Astrocyte (in vitro differentiated cells and primary cell): ENCODE results near the gene PLCG2. TPM values are rescaled to one million over a fixed set of nuclear protein-coding genes. Genes with fewer than 3 reads are reported as not detected.
"Not testable (repeated sequence)": the region's sequence is repeated elsewhere in the genome, so short reads cannot be mapped to it uniquely, and the experiment has no call there.

Source experiments
- DNase-seq: peaks from one replicate; pipeline ENCODE4 v3.0.0-alpha.2; 2010; ENCODE audit warnings: low read depth
- FAIRE-seq: peaks from 2 replicates; lab custom pipeline; 2011; peaks lifted over from hg19 to GRCh38; lab: Jason Lieb, UNC
- H2AFZ ChIP-seq: 2 replicates; pipeline ENCODE4 v1.6.0; 2012; ENCODE audit warnings: low read depth, low read length, inconsistent platforms
- H3K27ac ChIP-seq: 2 replicates; pipeline ENCODE4 v1.5.1; 2011; ENCODE audit warnings: low read depth, low read length, inconsistent platforms
- H3K27me3 ChIP-seq: 2 replicates; pipeline ENCODE4 v1.6.0; 2011; ENCODE audit warnings: low read length, inconsistent platforms; ENCODE audit not compliant: insufficient read depth
- H3K36me3 ChIP-seq: 2 replicates; pipeline ENCODE4 v1.5.1; 2011; ENCODE audit warnings: low read length, inconsistent platforms; ENCODE audit not compliant: insufficient read depth
- H3K4me1 ChIP-seq: 2 replicates; pipeline ENCODE4 v1.5.1; 2011; ENCODE audit warnings: low read length, inconsistent platforms; ENCODE audit not compliant: insufficient read depth
- H3K4me2 ChIP-seq: 2 replicates; pipeline ENCODE4 v1.6.0; 2012; ENCODE audit warnings: low read length, inconsistent platforms
- H3K4me3 ChIP-seq: 2 replicates; pipeline ENCODE4 v1.5.1; 2011; ENCODE audit warnings: low read depth, mild to moderate bottlenecking, low read length, inconsistent platforms; ENCODE audit not compliant: insufficient read depth
- H3K79me2 ChIP-seq: 2 replicates; pipeline ENCODE4 v1.6.0; 2012; ENCODE audit warnings: mild to moderate bottlenecking, low read length, inconsistent platforms; ENCODE audit not compliant: insufficient read depth
- H3K9ac ChIP-seq: 2 replicates; pipeline ENCODE4 v1.6.0; 2012; ENCODE audit warnings: mild to moderate bottlenecking, low read length, inconsistent platforms
- H3K9me3 ChIP-seq: 2 replicates; pipeline ENCODE4 v1.5.1; 2012; ENCODE audit warnings: low read depth, mild to moderate bottlenecking, low read length, inconsistent platforms; ENCODE audit not compliant: insufficient read depth
- H4K20me1 ChIP-seq: 2 replicates; pipeline ENCODE4 v1.6.0; 2012; ENCODE audit warnings: low read length, inconsistent platforms; ENCODE audit not compliant: insufficient read depth
- H3K27ac Mint-ChIP-seq: one replicate; pipeline ENCODE4 v1.8.0; 2021; ENCODE audit warnings: mild to moderate bottlenecking, mixed read lengths; ENCODE audit not compliant: unreplicated experiment
- H3K27me3 Mint-ChIP-seq: one replicate; pipeline ENCODE4 v1.8.0; 2021; ENCODE audit warnings: low read depth, mixed read lengths; ENCODE audit not compliant: unreplicated experiment
- H3K36me3 Mint-ChIP-seq: one replicate; pipeline ENCODE4 v1.8.0; 2021; ENCODE audit warnings: low read depth, mixed read lengths; ENCODE audit not compliant: unreplicated experiment
- H3K4me1 Mint-ChIP-seq: one replicate; pipeline ENCODE4 v1.8.0; 2021; ENCODE audit warnings: low read depth, mixed read lengths; ENCODE audit not compliant: unreplicated experiment
- H3K4me3 Mint-ChIP-seq: one replicate; pipeline ENCODE4 v1.8.0; 2021; ENCODE audit warnings: mild to moderate bottlenecking, moderate library complexity, mixed read lengths; ENCODE audit not compliant: unreplicated experiment
- H3K9me3 Mint-ChIP-seq: one replicate; pipeline ENCODE4 v1.8.0; 2021; ENCODE audit warnings: mild to moderate bottlenecking, mixed read lengths; ENCODE audit not compliant: unreplicated experiment
- CTCF ChIP-seq: IDR thresholded peaks from 2 replicates; pipeline ENCODE4 v1.5.1; 2011; ENCODE audit warnings: low read depth, mild to moderate bottlenecking, inconsistent platforms, low read length, moderate library complexity; ENCODE audit not compliant: insufficient read depth
- EZH2 ChIP-seq: IDR thresholded peaks from 2 replicates; pipeline ENCODE4 v1.6.1; 2012; ENCODE audit warnings: mild to moderate bottlenecking, low read length, inconsistent platforms; ENCODE audit not compliant: insufficient read depth
- total RNA-seq: library from RNA; stranded (reverse); gene quantifications from 2 replicates; pipeline ENCODE4 v1.2.1, GENCODE V29; 2021

The PLCG2 gene
- total RNA-seq, 1 donor from 2014 or later = 3.1 TPM

- Histone ChIP-seq H3K9ac (no peak overlapping the region), H3K79me2 (no peaks in the 10 kb centered on the region), H3K36me3 (no peaks in the 10 kb centered on the region), H3K4me2 (no peak overlapping the region), H2AFZ (no peak overlapping the region), H4K20me1 (no peaks in the 10 kb centered on the region), H3K4me3 (no peak overlapping the region), H3K4me1 (no peaks in the 10 kb centered on the region), H3K27me3 (peaks cover 15% of the 10 kb centered on the region), H3K27ac (no peak overlapping the region), H3K9me3 (no peaks in the 10 kb centered on the region)
- TF ChIP-seq CTCF = no peak
- no peak for TF ChIP-seq EZH2
- FAIRE-seq (no peak), DNase-seq (no peak)
- Mint-ChIP-seq H3K36me3 (no peaks in the 10 kb centered on the region), H3K4me3 (no peak overlapping the region), H3K27ac (no peak overlapping the region), H3K4me1 (no peaks in the 10 kb centered on the region), H3K9me3 (no peaks in the 10 kb centered on the region), H3K27me3 (peaks cover 22% of the 10 kb centered on the region)
Measured at GRCh38 chr16:81876273-81876900, 97.3 kb downstream of the PLCG2 start.

- H3K36me3 Mint-ChIP-seq, H3K4me1 Mint-ChIP-seq, H3K4me3 ChIP-seq, H3K9me3 Mint-ChIP-seq, H3K36me3 ChIP-seq, H3K27ac ChIP-seq, H3K4me1 ChIP-seq, H3K27ac Mint-ChIP-seq, H3K4me2 ChIP-seq, H2AFZ ChIP-seq, DNase-seq, H3K9me3 ChIP-seq, FAIRE-seq, H3K79me2 ChIP-seq, H4K20me1 ChIP-seq, H3K4me3 Mint-ChIP-seq, H3K9ac ChIP-seq: not testable (repeated sequence)
- peaks cover 18% of the 10 kb centered on the region for H3K27me3 Mint-ChIP-seq
- peaks cover 13% of the 10 kb centered on the region for H3K27me3 ChIP-seq
Measured at GRCh38 chr16:81877490-81877889, 98.4 kb downstream of the PLCG2 start.

- Histone ChIP-seq H3K4me3 (no peak overlapping the region), H3K4me2 (no peak overlapping the region), H3K36me3 (no peaks in the 10 kb centered on the region), H3K9me3 (no peaks in the 10 kb centered on the region), H3K79me2 (no peaks in the 10 kb centered on the region), H3K4me1 (no peaks in the 10 kb centered on the region), H2AFZ (no peak overlapping the region), H3K27ac (no peak overlapping the region), H3K9ac (no peak overlapping the region), H4K20me1 (no peaks in the 10 kb centered on the region), H3K27me3 (peaks cover 13% of the 10 kb centered on the region)
- Mint-ChIP-seq H3K36me3 (no peaks in the 10 kb centered on the region), H3K9me3 (no peaks in the 10 kb centered on the region), H3K4me1 (no peaks in the 10 kb centered on the region), H3K27ac (no peak overlapping the region), H3K4me3 (no peak overlapping the region), H3K27me3 (peaks cover 19% of the 10 kb centered on the region)
- DNase-seq = no peak
- no peak for FAIRE-seq
- TF ChIP-seq EZH2 (no peak), CTCF (no peak)
Measured at GRCh38 chr16:81878529-81878928, 99.4 kb downstream of the PLCG2 start.
